ENCODE results near the gene OMG.
A peak's percentile ranks its signal among the peaks of the same experiment; 100 is the strongest.
"Not testable (repeated sequence)": the region's sequence is repeated elsewhere in the genome, so short reads cannot be mapped to it uniquely, and the experiment has no call there.

OMG gene

GRCh38 chr17:31297090-31297489, at the start of gene OMG:
Gene OMG (minus strand): TSS chr17:31297239. CDS start chr17:31296331, 908 bp downstream.
- no peak for DNase-seq

- DNase-seq, result not testable (repeated sequence)
These were observed 48.2 kb upstream of the OMG start for GRCh38 chr17:31345191-31345747.

- no peak for DNase-seq
These were observed 43.0 kb upstream of the OMG start for GRCh38 chr17:31339906-31340661.

- DNase-seq, result no peak
These were observed 32.2 kb upstream of the OMG start for GRCh38 chr17:31329221-31329620.

- no peak for DNase-seq
These were observed 31.1 kb upstream of the OMG start for GRCh38 chr17:31328160-31328535.

- no peak for DNase-seq
These were observed 30.6 kb upstream of the OMG start for GRCh38 chr17:31327534-31328159.

- no peak for DNase-seq
These were observed 26.5 kb upstream of the OMG start for GRCh38 chr17:31323551-31323950.

GRCh38 chr17:31321966-31322365, 24.9 kb upstream of the OMG start:
- DNase-seq, result no peak

GRCh38 chr17:31321481-31321880, 24.4 kb upstream of the OMG start, which contains the start of gene EVI2A:
Gene EVI2A (minus strand): TSS chr17:31321622. CDS start chr17:31319013, 2,609 bp downstream.
- peak; percentile 79 for DNase-seq

GRCh38 chr17:31320791-31321190, 23.8 kb upstream of the OMG start:
- DNase-seq, result no peak

GRCh38 chr17:31320241-31320640, 23.2 kb upstream of the OMG start:
- no peak for DNase-seq

- no peak for DNase-seq
These were observed 22.0 kb upstream of the OMG start for GRCh38 chr17:31318851-31319661.

GRCh38 chr17:31318298-31318801, 21.3 kb upstream of the OMG start:
- peak; percentile 66 for DNase-seq

GRCh38 chr17:31314782-31315100, 17.7 kb upstream of the OMG start:
- no peak for DNase-seq

- no peak for DNase-seq
These were observed 17.1 kb upstream of the OMG start, which contains the start of gene EVI2B for GRCh38 chr17:31313982-31314781. Gene EVI2B (minus strand): TSS chr17:31314054. CDS start chr17:31305609, 8,445 bp downstream.

- DNase-seq, result peak; percentile 55
These were observed 15.2 kb upstream of the OMG start for GRCh38 chr17:31312223-31312622.

GRCh38 chr17:31311526-31311925, 14.5 kb upstream of the OMG start:
- no peak for DNase-seq

- peak; percentile 41 for DNase-seq
These were observed 13.8 kb upstream of the OMG start for GRCh38 chr17:31310886-31311285.

- peak; percentile 40 for DNase-seq
These were observed 13.2 kb upstream of the OMG start for GRCh38 chr17:31310260-31310659.

- DNase-seq, result no peak
These were observed 12.5 kb upstream of the OMG start for GRCh38 chr17:31309556-31309955.

- DNase-seq, result no peak
These were observed 11.6 kb upstream of the OMG start for GRCh38 chr17:31308372-31309334.

All from stimulated activated CD8-positive, alpha-beta memory T cell treated with anti-CD3 and anti-CD28 coated beads, Interleukin-4, amount 100 ng/mL, for 48 hours (primary cell).